GM12891 (cell line): ENCODE data around the gene TMEM263.

Experiments
- PAX5 ChIP-seq: IDR thresholded peaks from 2 replicates; pipeline ENCODE4 v1.6.1; 2011; ENCODE audit warnings: low read length, moderate library complexity, mild to moderate bottlenecking; ENCODE audit not compliant: insufficient read depth, severe bottlenecking
- POLR2A ChIP-seq: IDR thresholded peaks from 2 replicates; pipeline ENCODE4 v1.6.1; 2011; ENCODE audit warnings: low read depth, low read length, control low read depth
- POLR2AphosphoS5 ChIP-seq: IDR thresholded peaks from 2 replicates; pipeline ENCODE4 v1.6.1; 2011; ENCODE audit warnings: low read depth, low read length, control low read depth
- POU2F2 ChIP-seq: IDR thresholded peaks from 2 replicates; pipeline ENCODE4 v1.6.1; 2011; ENCODE audit warnings: low read depth, mild to moderate bottlenecking, control low read depth, low read length, moderate library complexity
- SPI1 ChIP-seq: IDR thresholded peaks from 2 replicates; pipeline ENCODE4 v1.6.1; 2011; ENCODE audit warnings: low read depth, low read length, control low read depth
- TAF1 ChIP-seq: IDR thresholded peaks from 2 replicates; pipeline ENCODE4 v1.6.1; 2011; ENCODE audit warnings: low read depth, low read length, control low read depth

DNA sequence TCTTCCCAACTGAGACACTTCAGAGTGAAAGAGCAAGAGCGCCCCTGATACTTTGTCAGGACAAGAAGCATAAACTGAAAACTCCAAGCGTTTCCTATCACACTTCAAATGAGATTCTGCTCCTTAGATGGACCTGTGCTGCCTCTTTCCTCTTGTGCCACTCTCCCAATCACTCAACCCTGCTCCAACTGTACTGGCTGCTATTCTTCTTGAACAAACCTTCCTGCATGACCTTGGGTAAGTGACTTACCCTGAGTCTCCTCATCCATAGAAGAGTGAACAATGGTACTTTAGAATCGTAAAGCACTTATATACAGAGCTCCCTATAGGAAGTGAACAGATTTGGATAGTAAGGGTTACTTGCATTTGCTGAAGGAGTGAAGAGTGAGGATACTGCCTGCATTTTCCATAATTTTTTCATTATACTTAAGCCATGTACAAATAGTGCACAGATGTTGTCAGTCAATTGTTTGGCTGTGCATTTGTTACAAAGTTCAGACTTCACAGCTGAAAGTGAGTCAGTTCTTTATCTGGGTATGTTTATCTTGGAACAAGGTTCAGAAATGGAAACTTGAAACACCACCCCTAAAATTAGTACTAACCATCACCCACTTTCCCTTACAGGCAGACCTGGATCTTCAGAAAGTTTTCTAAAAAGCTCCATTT is 20.4 kb downstream of the TMEM263 start:
- no peak for TF ChIP-seq TAF1
- TF ChIP-seq POLR2A = no peak
- TF ChIP-seq POLR2AphosphoS5 = no peak
- no peak for TF ChIP-seq POU2F2
- TF ChIP-seq SPI1 = no peak
- no peak for TF ChIP-seq PAX5
